Breast epithelium (tissue), 4 donors: ENCODE data around the gene GTF3C4. TPM values are rescaled to one million over a fixed set of nuclear protein-coding genes. Genes with fewer than 3 reads are reported as not detected.

Experiments
- DNase-seq, 2 donors: peaks; one replicate each; pipeline ENCODE4 v3.0.0-alpha.2; 2019; ENCODE audit warnings: low spot score in 2 of 2
- H3K27ac ChIP-seq, 2 donors: fragments of 200-600 bp; sonication (generic) in 1 of 2; one replicate each; pipeline ENCODE4 v1.5.1; 2016 to 2019; ENCODE audit warnings: mild to moderate bottlenecking in 1 of 2
- H3K27me3 ChIP-seq, 2 donors: fragments of 200-600 bp; sonication (generic) in 1 of 2; one replicate each; pipeline versions ENCODE4 v1.5.1 to v1.6.0; 2017 to 2019; ENCODE audit warnings: control low read depth in 1 of 2, mild to moderate bottlenecking in 1 of 2
- H3K36me3 ChIP-seq: fragments of 200-600 bp; one replicate; pipeline ENCODE4 v1.5.1; 2019
- H3K4me1 ChIP-seq, 2 donors: fragments of 200-600 bp; sonication (generic); one replicate each; pipeline ENCODE4 v1.5.1; 2016 to 2019; ENCODE audit warnings: control low read depth in 1 of 2
- H3K4me3 ChIP-seq, 3 donors: fragments of 200-600 bp; sonication (generic); 1 replicate in 2 of 3; 2 replicates in 1 of 3; pipeline ENCODE4 v1.5.1; 2016 to 2019; ENCODE audit warnings: mild to moderate bottlenecking in 3 of 3, moderate library complexity in 2 of 3
- H3K9me3 ChIP-seq, 2 donors: fragments of 200-600 bp; sonication (generic) in 1 of 2; one replicate each; pipeline ENCODE4 v1.5.1; 2016 to 2019; ENCODE audit warnings: control low read depth in 1 of 2
- POLR2A ChIP-seq: fragments of 450-650 bp; IDR thresholded peaks from one replicate; pipeline ENCODE4 v1.6.1; 2016; ENCODE audit warnings: antibody characterized with exemption, mild to moderate bottlenecking, moderate library complexity
- POLR2AphosphoS5 ChIP-seq, 3 donors: sonication (generic); formaldehyde crosslinking; IDR thresholded peaks; one replicate each; pipeline ENCODE4 v1.6.1; 2017; ENCODE audit warnings: antibody characterized with exemption in 3 of 3
- intact Hi-C: fragments of 100-400 bp; cut with DNase I; formaldehyde crosslinking; loops from one replicate; pipeline ENCODE4 v1.15.1; 2023; ENCODE audit warnings: low total_unique reads
- total RNA-seq, 3 donors: library from RNA; depleted of rRNA; stranded (reverse); fragments of >200 nt; gene quantifications; one replicate each; pipeline ENCODE4 v1.1.0, GENCODE V29; 2016
- TF ChIP-seq, protein P1 (sequence below), 3 donors: fragments of 450-650 bp; IDR thresholded peaks; one replicate each; pipeline ENCODE4 v1.5.1; 2016 to 2017; ENCODE audit warnings: antibody characterized with exemption in 3 of 3, mild to moderate bottlenecking in 3 of 3, moderate library complexity in 3 of 3

The GTF3C4 gene
- total RNA-seq, 3 donors from 2014 or later: 9.3 to 19.6 (median 13.4) TPM

DNA sequence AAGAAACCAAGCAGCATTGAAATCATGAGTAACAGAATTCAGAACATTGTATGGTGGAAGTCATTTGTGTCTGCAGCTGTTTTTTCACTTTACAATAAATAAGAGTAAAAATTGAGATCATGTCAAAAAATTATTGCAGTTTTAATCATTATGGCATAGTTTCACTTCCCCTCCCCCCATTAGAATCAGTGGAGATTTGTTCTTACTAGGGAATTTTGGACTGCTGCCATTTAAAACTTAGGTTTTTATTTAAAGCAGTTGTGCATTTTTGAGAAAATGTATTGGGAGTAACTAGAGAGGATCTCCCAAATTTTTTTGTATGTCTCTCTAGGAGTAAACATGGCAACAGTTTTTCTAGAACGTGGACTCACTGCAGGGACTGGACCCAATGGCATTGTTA is 20.4 kb downstream of the GTF3C4 start:
- TF ChIP-seq POLR2A (no peak), POLR2AphosphoS5 (IDR thresholded peaks at IDR 0.05) (no peak)
- TF ChIP-seq, protein P1, sequence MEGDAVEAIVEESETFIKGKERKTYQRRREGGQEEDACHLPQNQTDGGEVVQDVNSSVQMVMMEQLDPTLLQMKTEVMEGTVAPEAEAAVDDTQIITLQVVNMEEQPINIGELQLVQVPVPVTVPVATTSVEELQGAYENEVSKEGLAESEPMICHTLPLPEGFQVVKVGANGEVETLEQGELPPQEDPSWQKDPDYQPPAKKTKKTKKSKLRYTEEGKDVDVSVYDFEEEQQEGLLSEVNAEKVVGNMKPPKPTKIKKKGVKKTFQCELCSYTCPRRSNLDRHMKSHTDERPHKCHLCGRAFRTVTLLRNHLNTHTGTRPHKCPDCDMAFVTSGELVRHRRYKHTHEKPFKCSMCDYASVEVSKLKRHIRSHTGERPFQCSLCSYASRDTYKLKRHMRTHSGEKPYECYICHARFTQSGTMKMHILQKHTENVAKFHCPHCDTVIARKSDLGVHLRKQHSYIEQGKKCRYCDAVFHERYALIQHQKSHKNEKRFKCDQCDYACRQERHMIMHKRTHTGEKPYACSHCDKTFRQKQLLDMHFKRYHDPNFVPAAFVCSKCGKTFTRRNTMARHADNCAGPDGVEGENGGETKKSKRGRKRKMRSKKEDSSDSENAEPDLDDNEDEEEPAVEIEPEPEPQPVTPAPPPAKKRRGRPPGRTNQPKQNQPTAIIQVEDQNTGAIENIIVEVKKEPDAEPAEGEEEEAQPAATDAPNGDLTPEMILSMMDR (IDR thresholded peaks at IDR 0.05): no peak
- no peaks in the 10 kb centered on the region for H3K27me3 ChIP-seq
- intact Hi-C loops: no loop called here
- no peaks in the 10 kb centered on the region for H3K4me1 ChIP-seq
- H3K9me3 ChIP-seq: no peaks in the 10 kb centered on the region
- H3K27ac ChIP-seq: no peak overlapping the region
- no peaks in the 10 kb centered on the region for H3K36me3 ChIP-seq
- DNase-seq: no peak
- no peak overlapping the region for H3K4me3 ChIP-seq

DNA sequence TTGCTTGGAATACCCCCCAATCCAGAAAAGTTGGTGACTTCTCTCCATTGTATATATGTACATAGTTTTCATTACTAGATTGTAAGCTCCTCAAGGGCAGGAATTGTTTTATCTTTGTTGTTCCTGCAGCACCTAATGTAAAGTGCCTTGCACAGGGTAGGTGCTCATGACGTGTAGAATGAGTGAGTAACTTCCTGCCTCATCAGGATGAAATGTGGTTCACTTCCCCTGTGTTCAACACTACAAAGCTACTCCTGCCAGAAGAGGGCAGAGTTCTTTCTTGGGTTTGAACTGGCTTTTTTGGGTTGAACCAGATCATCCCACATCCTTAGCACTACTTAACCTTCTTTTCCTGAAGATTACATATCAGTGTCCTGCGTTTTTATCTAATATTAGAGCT is 23.9 kb downstream of the GTF3C4 start:
- H3K27ac ChIP-seq: no peak overlapping the region
- H3K9me3 ChIP-seq: peaks cover 0 to 25% of the 10 kb centered on the region in 2 donors
- intact Hi-C loops: no loop called here
- DNase-seq: no peak
- H3K4me1 ChIP-seq: no peaks in the 10 kb centered on the region
- no peaks in the 10 kb centered on the region for H3K36me3 ChIP-seq
- no peaks in the 10 kb centered on the region for H3K27me3 ChIP-seq
- no peak overlapping the region for H3K4me3 ChIP-seq
- no peak for TF ChIP-seq POLR2A
- no peak for TF ChIP-seq POLR2AphosphoS5 (IDR thresholded peaks at IDR 0.05)
- TF ChIP-seq, protein P1 (IDR thresholded peaks at IDR 0.05): no peak

- TF ChIP-seq, protein P1 (IDR thresholded peaks at IDR 0.05): no peak
- TF ChIP-seq POLR2A: no peak
- TF ChIP-seq POLR2AphosphoS5 (IDR thresholded peaks at IDR 0.05): no peak
- intact Hi-C loops: no loop called here
These were observed 27.0 kb downstream of the GTF3C4 start for GRCh38 chr9:132697230-132697629.

DNA sequence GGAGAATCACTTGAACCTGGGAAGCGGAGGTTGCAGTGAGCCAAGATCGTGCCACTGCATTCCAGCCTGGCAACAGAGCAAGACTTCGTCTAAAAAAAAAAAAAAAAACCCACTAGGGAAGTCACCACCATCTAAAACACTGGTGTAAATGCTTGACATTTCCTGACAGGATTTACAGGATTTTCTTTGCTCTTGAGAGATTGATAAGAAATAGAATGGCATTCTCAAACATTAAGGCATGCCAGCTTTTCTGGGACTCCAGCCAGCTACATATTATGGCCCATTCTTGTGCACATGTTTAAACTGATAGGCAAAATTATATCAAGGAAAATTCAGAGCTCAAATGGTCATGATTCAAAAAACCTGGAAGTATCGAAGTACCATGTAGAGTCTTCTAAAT is 28.7 kb downstream of the GTF3C4 start:
- Histone ChIP-seq H3K36me3 (no peaks in the 10 kb centered on the region), H3K27me3 (no peaks in the 10 kb centered on the region), H3K27ac (no peak overlapping the region), H3K4me3 (no peak overlapping the region), H3K9me3 (peaks cover 0 to 25% of the 10 kb centered on the region in 2 donors), H3K4me1 (no peaks in the 10 kb centered on the region)
- TF ChIP-seq POLR2AphosphoS5 (IDR thresholded peaks at IDR 0.05) (no peak), POLR2A (no peak)
- TF ChIP-seq, protein P1 (IDR thresholded peaks at IDR 0.05): no peak
- no peak for DNase-seq
- intact Hi-C loops: no loop called here

More at GRCh38 chr9:132697230-132697629, 27.0 kb downstream of the GTF3C4 start:
- H3K36me3 ChIP-seq: no peaks in the 10 kb centered on the region
- no peaks in the 10 kb centered on the region for H3K4me1 ChIP-seq
- H3K27ac ChIP-seq: no peak overlapping the region
- peaks cover 0 to 25% of the 10 kb centered on the region in 2 donors for H3K9me3 ChIP-seq
- no peak overlapping the region for H3K4me3 ChIP-seq
- no peaks in the 10 kb centered on the region for H3K27me3 ChIP-seq
- no peak for DNase-seq

DNA sequence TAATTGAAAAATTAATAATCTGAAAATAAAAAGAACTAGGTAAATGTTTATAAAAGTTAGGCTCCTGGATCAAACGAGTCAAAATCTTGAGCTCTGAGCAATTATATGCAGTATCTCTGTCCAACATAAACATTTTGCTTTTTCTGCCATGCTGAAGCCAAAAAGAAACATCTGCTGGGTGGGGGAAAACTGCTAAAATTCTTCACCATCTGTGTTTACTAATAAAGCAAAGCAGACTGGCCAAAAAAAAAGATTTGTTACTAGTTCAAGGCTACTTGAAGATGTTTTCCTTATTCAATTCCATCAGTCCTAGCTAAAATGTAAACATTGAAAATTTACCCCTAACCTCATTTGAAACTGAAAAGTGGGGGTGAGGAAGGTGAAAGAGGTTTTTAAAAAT is 29.7 kb downstream of the GTF3C4 start:
- peaks cover 0 to 25% of the 10 kb centered on the region in 2 donors for H3K9me3 ChIP-seq
- H3K27ac ChIP-seq: no peak overlapping the region
- no peaks in the 10 kb centered on the region for H3K36me3 ChIP-seq
- H3K4me3 ChIP-seq: no peak overlapping the region
- TF ChIP-seq, protein P1 (IDR thresholded peaks at IDR 0.05): no peak
- TF ChIP-seq POLR2AphosphoS5 (IDR thresholded peaks at IDR 0.05) (no peak), POLR2A (no peak)
- intact Hi-C loops: no loop called here
- no peak for DNase-seq
- H3K4me1 ChIP-seq: no peaks in the 10 kb centered on the region
- H3K27me3 ChIP-seq: no peaks in the 10 kb centered on the region
